ENCODE data around the gene PRR13. TPM values are rescaled to one million over a fixed set of nuclear protein-coding genes. Genes with fewer than 3 reads are reported as not detected.

Gene PRR13
- total RNA-seq, 1 donor from 2014 or later: 67.2 TPM

GRCh38 chr12:53461591-53461990 is 20.1 kb downstream of the PRR13 start:
- peaks cover 10% of the 10 kb centered on the region for H3K27me3 Mint-ChIP-seq (ENCODE audit: insufficient read depth, low read depth)
- H3K79me2 ChIP-seq (ENCODE audit: low read depth): peaks cover 100% of the 10 kb centered on the region
- H3K9me3 Mint-ChIP-seq: no peaks in the 10 kb centered on the region
- H3K27ac ChIP-seq: peak overlapping the region; percentile 65
- H2AFZ ChIP-seq (replicated peaks): no peak overlapping the region
- H3K9me3 ChIP-seq (ENCODE audit: low read depth): no peaks in the 10 kb centered on the region
- H3K4me1 Mint-ChIP-seq: peaks cover 53% of the 10 kb centered on the region
- DNase-seq (ENCODE audit: low spot score): no peak
- no peak overlapping the region for H3K27ac Mint-ChIP-seq
- no peak overlapping the region for H3K4me3 ChIP-seq
- H3K36me3 ChIP-seq: peaks cover 64% of the 10 kb centered on the region
- peak overlapping the region; percentile 35 for H3K9ac ChIP-seq
- no peaks in the 10 kb centered on the region for H3K27me3 ChIP-seq
- H3K4me1 ChIP-seq: peaks cover 59% of the 10 kb centered on the region
- no peak overlapping the region for H3K4me3 Mint-ChIP-seq
- peak overlapping the region; percentile 59 for H3K4me2 ChIP-seq
- peaks cover 60% of the 10 kb centered on the region for H3K36me3 Mint-ChIP-seq
- H3F3A ChIP-seq (ENCODE audit: low read depth): peaks cover 98% of the 10 kb centered on the region
- H4K20me1 ChIP-seq (ENCODE audit: low read depth): peaks cover 100% of the 10 kb centered on the region
- TF ChIP-seq EZH2phosphoT487 (IDR thresholded peaks at IDR 0.05) (no peak), CTCF (IDR thresholded peaks at IDR 0.05) (no peak), EZH2 (IDR thresholded peaks at IDR 0.05) (no peak)

GRCh38 chr12:53462935-53463334 is 21.4 kb downstream of the PRR13 start:
- Histone ChIP-seq H3K27ac (peak overlapping the region; percentile 65), H3K9ac (peak overlapping the region; percentile 29), H3K4me3 (peak overlapping the region; percentile 19), H3K36me3 (peaks cover 74% of the 10 kb centered on the region), H4K20me1 (ENCODE audit: low read depth) (peaks cover 100% of the 10 kb centered on the region), H3F3A (ENCODE audit: low read depth) (peaks cover 97% of the 10 kb centered on the region), H3K4me2 (peak overlapping the region; percentile 59), H3K79me2 (ENCODE audit: low read depth) (peaks cover 100% of the 10 kb centered on the region), H3K9me3 (ENCODE audit: low read depth) (no peaks in the 10 kb centered on the region), H3K4me1 (peaks cover 59% of the 10 kb centered on the region), H2AFZ (replicated peaks) (no peak overlapping the region), H3K27me3 (no peaks in the 10 kb centered on the region)
- Mint-ChIP-seq H3K4me1 (peaks cover 48% of the 10 kb centered on the region), H3K27ac (no peak overlapping the region), H3K27me3 (ENCODE audit: insufficient read depth, low read depth) (peaks cover 8% of the 10 kb centered on the region), H3K9me3 (no peaks in the 10 kb centered on the region), H3K4me3 (no peak overlapping the region), H3K36me3 (peaks cover 68% of the 10 kb centered on the region)
- no peak for DNase-seq (ENCODE audit: low spot score)
- TF ChIP-seq EZH2phosphoT487 (IDR thresholded peaks at IDR 0.05) (no peak), CTCF (IDR thresholded peaks at IDR 0.05) (no peak), EZH2 (IDR thresholded peaks at IDR 0.05) (no peak)

- peak; percentile 60 for DNase-seq (ENCODE audit: low spot score)
- Histone ChIP-seq H3F3A (ENCODE audit: low read depth) (peaks cover 97% of the 10 kb centered on the region), H3K27ac (peak overlapping the region; percentile 65)
Observed at GRCh38 chr12:53463802-53464560, 22.4 kb downstream of the PRR13 start.

More at GRCh38 chr12:53463802-53464560, 22.4 kb downstream of the PRR13 start:
- Mint-ChIP-seq H3K27me3 (ENCODE audit: insufficient read depth, low read depth) (peaks cover 5% of the 10 kb centered on the region), H3K27ac (no peak overlapping the region), H3K9me3 (no peaks in the 10 kb centered on the region), H3K4me3 (no peak overlapping the region), H3K4me1 (peaks cover 48% of the 10 kb centered on the region), H3K36me3 (peaks cover 65% of the 10 kb centered on the region)
- Histone ChIP-seq H2AFZ (replicated peaks) (no peak overlapping the region), H3K9ac (no peak overlapping the region), H3K27me3 (no peaks in the 10 kb centered on the region), H3K4me3 (peak overlapping the region; percentile 19), H3K4me2 (peak overlapping the region; percentile 59), H4K20me1 (ENCODE audit: low read depth) (peaks cover 100% of the 10 kb centered on the region), H3K4me1 (peaks cover 57% of the 10 kb centered on the region), H3K9me3 (ENCODE audit: low read depth) (no peaks in the 10 kb centered on the region), H3K79me2 (ENCODE audit: low read depth) (peaks cover 100% of the 10 kb centered on the region), H3K36me3 (peaks cover 81% of the 10 kb centered on the region)
- TF ChIP-seq EZH2phosphoT487 (IDR thresholded peaks at IDR 0.05) (no peak), EZH2 (IDR thresholded peaks at IDR 0.05) (no peak), CTCF (IDR thresholded peaks at IDR 0.05) (no peak)

Measured in neural progenitor cell (in vitro differentiated cells).